Cardiac muscle cell (in vitro differentiated cells and primary cell): ENCODE results near the gene SAT1. TPM values are rescaled to one million over a fixed set of nuclear protein-coding genes. Genes with fewer than 3 reads are reported as not detected.

Source experiments
- DNase-seq, 2 donors: peaks; one replicate each; pipeline versions ENCODE4 v3.0.0 to v3.0.0-alpha.2; 2010 to 2017; ENCODE audit warnings: low read depth in 1 of 2, low spot score in 1 of 2
- H3K27ac ChIP-seq: fragments of 200-600 bp; sonication (generic); 2 replicates; pipeline ENCODE4 v1.5.1; 2016
- H3K27me3 ChIP-seq: fragments of 200-600 bp; sonication (generic); 2 replicates; pipeline ENCODE4 v1.6.0; 2016; ENCODE audit warnings: control low read depth
- H3K36me3 ChIP-seq: fragments of 200-600 bp; sonication (generic); 2 replicates; pipeline ENCODE4 v1.5.1; 2016; ENCODE audit warnings: control low read depth
- H3K4me1 ChIP-seq: fragments of 200-600 bp; sonication (generic); 2 replicates; pipeline ENCODE4 v1.8.1; 2017; ENCODE audit warnings: low read depth, mild to moderate bottlenecking, mixed run types
- H3K4me3 ChIP-seq: fragments of 200-600 bp; sonication (generic); 2 replicates; pipeline ENCODE4 v1.5.1; 2016; ENCODE audit warnings: mild to moderate bottlenecking
- H3K9me3 ChIP-seq: fragments of 200-600 bp; sonication (generic); 2 replicates; pipeline ENCODE4 v1.5.1; 2017; ENCODE audit warnings: low read depth, mild to moderate bottlenecking, control low read depth
- CTCF ChIP-seq: IDR thresholded peaks from 2 replicates; pipeline ENCODE4 v1.5.1; 2012; ENCODE audit warnings: low read depth, mild to moderate bottlenecking, low read length
- polyA plus RNA-seq: library from polyadenylated mRNA; unstranded; fragments of >200 nt; fragmentation: Nextera tagmentation; extraction: Ambion mirVana; gene quantifications from 2 replicates; pipeline ENCODE4 v1.2.1, GENCODE V29; 2016
- total RNA-seq: library from RNA; depleted of rRNA; stranded (reverse); fragments of >200 nt; gene quantifications from 2 replicates; pipeline ENCODE4 v1.2.3, GENCODE V29; 2016

Gene SAT1
- total and polyA plus RNA-seq, 2 experiments from 2014 or later = 127 to 238 TPM

- DNase-seq = no peak
- H3K27me3 ChIP-seq = no peaks in the 10 kb centered on the region
- no peaks in the 10 kb centered on the region for H3K9me3 ChIP-seq
- no peaks in the 10 kb centered on the region for H3K36me3 ChIP-seq
- H3K4me3 ChIP-seq = no peak overlapping the region
- no peaks in the 10 kb centered on the region for H3K4me1 ChIP-seq
- TF ChIP-seq CTCF = no peak
- H3K27ac ChIP-seq = no peak overlapping the region
Observed at GRCh38 chrX:23745786-23746185, 37.2 kb upstream of the SAT1 start.

- no peaks in the 10 kb centered on the region for H3K27me3 ChIP-seq
- no peak for DNase-seq
- H3K4me3 ChIP-seq = no peak overlapping the region
- H3K4me1 ChIP-seq = no peaks in the 10 kb centered on the region
- H3K36me3 ChIP-seq = no peaks in the 10 kb centered on the region
- H3K27ac ChIP-seq = no peak overlapping the region
- no peaks in the 10 kb centered on the region for H3K9me3 ChIP-seq
- no peak for TF ChIP-seq CTCF
Observed at GRCh38 chrX:23749129-23749528, 33.8 kb upstream of the SAT1 start.

GRCh38 chrX:23749576-23749975, 33.4 kb upstream of the SAT1 start:
- Histone ChIP-seq H3K36me3 (no peaks in the 10 kb centered on the region), H3K4me1 (no peaks in the 10 kb centered on the region), H3K9me3 (no peaks in the 10 kb centered on the region), H3K27ac (no peak overlapping the region), H3K27me3 (no peaks in the 10 kb centered on the region), H3K4me3 (no peak overlapping the region)
- no peak for DNase-seq
- no peak for TF ChIP-seq CTCF

GRCh38 chrX:23752740-23753415, 30.1 kb upstream of the SAT1 start:
- Histone ChIP-seq H3K27ac (no peak overlapping the region), H3K4me1 (peaks cover 4% of the 10 kb centered on the region), H3K36me3 (no peaks in the 10 kb centered on the region), H3K4me3 (no peak overlapping the region), H3K27me3 (no peaks in the 10 kb centered on the region), H3K9me3 (no peaks in the 10 kb centered on the region)
- no peak for TF ChIP-seq CTCF
- DNase-seq = peak in 1 of 2 donors; percentile 15

- no peak overlapping the region for H3K4me3 ChIP-seq
- H3K4me1 ChIP-seq = peaks cover 4% of the 10 kb centered on the region
- H3K36me3 ChIP-seq = no peaks in the 10 kb centered on the region
- H3K27ac ChIP-seq = no peak overlapping the region
- no peaks in the 10 kb centered on the region for H3K27me3 ChIP-seq
- no peak for TF ChIP-seq CTCF
- no peak for DNase-seq
- no peaks in the 10 kb centered on the region for H3K9me3 ChIP-seq
Observed at GRCh38 chrX:23754664-23755063, 28.3 kb upstream of the SAT1 start.
